Measurements from ENCODE around the gene CNTN4. TPM values are rescaled to one million over a fixed set of nuclear protein-coding genes. Genes with fewer than 3 reads are reported as not detected.

CNTN4 gene
- total RNA-seq, 1 experiment from 2014 or later = 1.6 TPM

- H2BK5ac ChIP-seq (ENCODE audit: insufficient read length, low read length) = no peak overlapping the region
- no peak overlapping the region for H4K91ac ChIP-seq (ENCODE audit: insufficient read length, low read depth, low read length)
- no peaks in the 10 kb centered on the region for H3K79me2 ChIP-seq (ENCODE audit: insufficient read depth, low read length)
- TF ChIP-seq, protein P1, sequence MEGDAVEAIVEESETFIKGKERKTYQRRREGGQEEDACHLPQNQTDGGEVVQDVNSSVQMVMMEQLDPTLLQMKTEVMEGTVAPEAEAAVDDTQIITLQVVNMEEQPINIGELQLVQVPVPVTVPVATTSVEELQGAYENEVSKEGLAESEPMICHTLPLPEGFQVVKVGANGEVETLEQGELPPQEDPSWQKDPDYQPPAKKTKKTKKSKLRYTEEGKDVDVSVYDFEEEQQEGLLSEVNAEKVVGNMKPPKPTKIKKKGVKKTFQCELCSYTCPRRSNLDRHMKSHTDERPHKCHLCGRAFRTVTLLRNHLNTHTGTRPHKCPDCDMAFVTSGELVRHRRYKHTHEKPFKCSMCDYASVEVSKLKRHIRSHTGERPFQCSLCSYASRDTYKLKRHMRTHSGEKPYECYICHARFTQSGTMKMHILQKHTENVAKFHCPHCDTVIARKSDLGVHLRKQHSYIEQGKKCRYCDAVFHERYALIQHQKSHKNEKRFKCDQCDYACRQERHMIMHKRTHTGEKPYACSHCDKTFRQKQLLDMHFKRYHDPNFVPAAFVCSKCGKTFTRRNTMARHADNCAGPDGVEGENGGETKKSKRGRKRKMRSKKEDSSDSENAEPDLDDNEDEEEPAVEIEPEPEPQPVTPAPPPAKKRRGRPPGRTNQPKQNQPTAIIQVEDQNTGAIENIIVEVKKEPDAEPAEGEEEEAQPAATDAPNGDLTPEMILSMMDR (conservative IDR thresholded peaks at IDR 0.05) = no peak
- Mint-ChIP-seq H3K9me3 (peaks cover 0 to 4% of the 10 kb centered on the region in 2 experiments; a peak in 2 of 5 replicates), H3K4me3 (no peak overlapping the region), H3K27ac (no peak overlapping the region), H3K36me3 (ENCODE audit: insufficient read depth in 1 of 3, low read depth in 3 of 3) (no peaks in the 10 kb centered on the region), H3K27me3 (ENCODE audit: low read depth) (no peaks in the 10 kb centered on the region; the same call in 1 of the 2 replicates), H3K4me1 (peaks cover 14 to 17% of the 10 kb centered on the region in 2 experiments)
- H2BK120ac ChIP-seq (ENCODE audit: low read depth, low read length, poor library complexity, severe bottlenecking) = no peak overlapping the region
- WGBS (ENCODE audit: extremely low coverage, insufficient read length, low lambda C conversion rate) = no CpG with 5 or more reads among the region's 3 CpGs
- H3K56ac ChIP-seq (ENCODE audit: insufficient read length, low read depth, low read length) = no peak overlapping the region
- no peaks in the 10 kb centered on the region; the same call in 1 of the 2 replicates for H3K4me1 ChIP-seq (ENCODE audit: insufficient read depth, low read length)
- H3T11ph ChIP-seq (ENCODE audit: low read length) = no peak overlapping the region
- H3K4ac ChIP-seq (ENCODE audit: low read depth, low read length) = no peak overlapping the region
- no peak overlapping the region for H3K23ac ChIP-seq (ENCODE audit: insufficient read length, low read depth, low read length)
- H4K20me1 ChIP-seq (ENCODE audit: control insufficient read depth, insufficient read depth, insufficient read length) = no peaks in the 10 kb centered on the region
- no peak overlapping the region for H3K18ac ChIP-seq (ENCODE audit: insufficient read length, low read depth, low read length)
- no peak overlapping the region for H3K9ac ChIP-seq (ENCODE audit: extremely low read depth, insufficient read length, low read length)
- H3K23me2 ChIP-seq (ENCODE audit: insufficient read length, low read depth, low read length, poor library complexity, severe bottlenecking) = no peaks in the 10 kb centered on the region
- H3K27me3 ChIP-seq (ENCODE audit: insufficient read depth, low read length) = no peaks in the 10 kb centered on the region
- H2BK12ac ChIP-seq (ENCODE audit: insufficient read length, low read depth, low read length) = no peak overlapping the region
- no peak overlapping the region for H3K4me2 ChIP-seq (ENCODE audit: insufficient read depth, insufficient read length, low read length)
- H2BK15ac ChIP-seq (ENCODE audit: low read depth, low read length) = no peak overlapping the region
- H4K8ac ChIP-seq (replicated peaks; ENCODE audit: insufficient read length, low read depth, low read length) = no peak overlapping the region
- H3K9me3 ChIP-seq (ENCODE audit: control insufficient read depth, low read depth, low read length) = no peaks in the 10 kb centered on the region
- no peak overlapping the region for H3K14ac ChIP-seq (ENCODE audit: insufficient read depth, low read length)
- H4K5ac ChIP-seq (ENCODE audit: insufficient read length, low read depth, low read length) = no peak overlapping the region
- H3K79me1 ChIP-seq (ENCODE audit: insufficient read depth, low read depth, low read length, poor library complexity, severe bottlenecking) = no peaks in the 10 kb centered on the region
- no peak overlapping the region for H2BK20ac ChIP-seq (ENCODE audit: low read depth, low read length, poor library complexity, severe bottlenecking)
- H3K27ac ChIP-seq (ENCODE audit: insufficient read length, low read depth, low read length) = no peak overlapping the region
- H2AFZ ChIP-seq (ENCODE audit: low read length) = no peak overlapping the region
- H2AK5ac ChIP-seq (ENCODE audit: insufficient read length, low read length) = no peak overlapping the region
- no peak for DNase-seq
Observed at GRCh38 chr3:2250783-2251182, 152.1 kb downstream of the CNTN4 start.

Data from H9 (cell line).